Adrenal gland (tissue), 5 donors: ENCODE measurements around the gene SMIM44.

Experiments used
- POLR2A ChIP-seq, 2 donors: fragments of 450-650 bp; IDR thresholded peaks; one replicate each; pipeline ENCODE4 v1.6.1; 2017; ENCODE audit warnings: antibody characterized with exemption in 2 of 2, mild to moderate bottlenecking in 2 of 2, moderate library complexity in 1 of 2
- TF ChIP-seq, protein P1 (sequence below), 6 experiments: fragments of 450-650 bp in 4 of 6; fragments of 200-600 bp in 2 of 6; sonication (generic) in 1 of 6; IDR thresholded peaks; 1 replicate in 5 of 6; 2 replicates in 1 of 6; pipeline versions ENCODE4 v1.5.1 to v1.8.0; 2016 to 2021; ENCODE audit warnings: antibody characterized with exemption in 6 of 6, mild to moderate bottlenecking in 2 of 6, moderate library complexity in 1 of 6
- donor health status: DM: no; HTN: no; CAD: no.

DNA sequence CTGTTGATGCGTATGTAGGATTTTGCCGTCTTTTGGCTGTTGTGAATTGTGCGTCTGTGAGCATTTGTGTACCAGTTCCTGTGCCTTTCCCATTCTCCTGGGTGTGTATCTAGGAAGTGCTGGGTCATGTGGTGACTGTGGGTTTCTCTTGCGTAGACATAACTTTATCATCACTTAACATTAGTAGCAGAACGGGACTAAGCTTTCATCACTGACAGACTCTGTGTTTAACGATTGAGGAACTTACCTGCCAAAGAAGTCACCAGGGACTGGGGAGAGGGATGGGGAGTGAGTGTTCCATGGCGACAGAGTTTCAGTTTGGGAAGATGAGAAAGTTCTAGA, 37.8 kb upstream of the SMIM44 start:
- TF ChIP-seq POLR2A (IDR thresholded peaks at IDR 0.05): no peak
- TF ChIP-seq, protein P1, sequence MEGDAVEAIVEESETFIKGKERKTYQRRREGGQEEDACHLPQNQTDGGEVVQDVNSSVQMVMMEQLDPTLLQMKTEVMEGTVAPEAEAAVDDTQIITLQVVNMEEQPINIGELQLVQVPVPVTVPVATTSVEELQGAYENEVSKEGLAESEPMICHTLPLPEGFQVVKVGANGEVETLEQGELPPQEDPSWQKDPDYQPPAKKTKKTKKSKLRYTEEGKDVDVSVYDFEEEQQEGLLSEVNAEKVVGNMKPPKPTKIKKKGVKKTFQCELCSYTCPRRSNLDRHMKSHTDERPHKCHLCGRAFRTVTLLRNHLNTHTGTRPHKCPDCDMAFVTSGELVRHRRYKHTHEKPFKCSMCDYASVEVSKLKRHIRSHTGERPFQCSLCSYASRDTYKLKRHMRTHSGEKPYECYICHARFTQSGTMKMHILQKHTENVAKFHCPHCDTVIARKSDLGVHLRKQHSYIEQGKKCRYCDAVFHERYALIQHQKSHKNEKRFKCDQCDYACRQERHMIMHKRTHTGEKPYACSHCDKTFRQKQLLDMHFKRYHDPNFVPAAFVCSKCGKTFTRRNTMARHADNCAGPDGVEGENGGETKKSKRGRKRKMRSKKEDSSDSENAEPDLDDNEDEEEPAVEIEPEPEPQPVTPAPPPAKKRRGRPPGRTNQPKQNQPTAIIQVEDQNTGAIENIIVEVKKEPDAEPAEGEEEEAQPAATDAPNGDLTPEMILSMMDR (IDR thresholded peaks at IDR 0.05): no peak
